Lower lobe of right lung (tissue), 2 donors: ENCODE data around the gene SLC1A7. TPM values are rescaled to one million over a fixed set of nuclear protein-coding genes. Genes with fewer than 3 reads are reported as not detected.

Source experiments
- ATAC-seq, 2 donors: fragments of 200-7000 bp; cut with Tn5 transposase; one replicate each; pipeline ENCODE4 v1.9.1; 2020 to 2022; ENCODE audit warnings: mild to moderate bottlenecking in 2 of 2, moderate library complexity in 2 of 2
- DNase-seq: peaks from one replicate; pipeline ENCODE4 v3.0.0-alpha.2; 2020
- H3K27ac ChIP-seq: fragments of 200-600 bp; one replicate; pipeline ENCODE4 v1.8.0; 2022
- H3K27me3 ChIP-seq: fragments of 200-600 bp; one replicate; pipeline ENCODE4 v1.8.0; 2022; ENCODE audit warnings: low read depth
- H3K36me3 ChIP-seq: fragments of 200-600 bp; one replicate; pipeline ENCODE4 v1.8.0; 2022; ENCODE audit warnings: mild to moderate bottlenecking
- H3K4me1 ChIP-seq: fragments of 200-600 bp; one replicate; pipeline ENCODE4 v1.8.0; 2022
- H3K4me3 ChIP-seq: fragments of 200-600 bp; one replicate; pipeline ENCODE4 v1.8.0; 2022; ENCODE audit warnings: mild to moderate bottlenecking
- H3K9me3 ChIP-seq: fragments of 200-600 bp; one replicate; pipeline ENCODE4 v1.8.0; 2022
- intact Hi-C: fragments of 100-400 bp; cut with DNase I; formaldehyde crosslinking; loops from one replicate; pipeline ENCODE4 v1.11.0; 2022
- total RNA-seq: library from RNA; stranded (reverse); fragmentation: NEBNext Ultra II Directional; extraction: Animal tissue kit (Norgen Biotek cat#: 25700); gene quantifications from one replicate; pipeline ENCODE4 v1.2.1, GENCODE V29; 2021
- TF ChIP-seq, protein P1 (sequence below): fragments of 200-600 bp; IDR thresholded peaks from one replicate; pipeline ENCODE4 v1.8.0; 2022; ENCODE audit warnings: antibody characterized with exemption, mild to moderate bottlenecking
- donor health status: DM: no; HTN: yes; CAD: no; lungs with severe emphysema.

SLC1A7 gene
- total RNA-seq, 1 donor from 2014 or later = 0.68 TPM

DNA sequence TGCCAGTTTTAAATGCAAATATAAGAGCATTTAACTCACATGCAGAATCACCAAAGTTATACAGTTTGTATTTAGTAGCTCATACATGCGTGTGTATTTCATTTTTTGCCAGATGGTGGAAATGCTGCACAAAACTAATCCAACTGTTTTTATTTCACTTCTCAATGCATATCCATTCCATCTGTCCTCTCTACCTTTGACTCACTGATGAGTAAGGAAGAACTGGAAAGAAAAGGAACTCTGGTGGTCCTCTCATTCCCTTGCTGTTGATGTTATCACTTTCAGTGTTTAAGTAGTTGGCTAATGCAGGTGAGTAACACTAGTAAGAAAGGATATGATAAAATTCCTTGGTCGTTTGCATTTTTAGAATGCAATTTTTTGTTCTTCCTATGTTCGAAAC, 5.7 kb upstream of the SLC1A7 start:
- H3K27ac ChIP-seq = no peak overlapping the region
- no peak overlapping the region for H3K4me3 ChIP-seq
- TF ChIP-seq, protein P1, sequence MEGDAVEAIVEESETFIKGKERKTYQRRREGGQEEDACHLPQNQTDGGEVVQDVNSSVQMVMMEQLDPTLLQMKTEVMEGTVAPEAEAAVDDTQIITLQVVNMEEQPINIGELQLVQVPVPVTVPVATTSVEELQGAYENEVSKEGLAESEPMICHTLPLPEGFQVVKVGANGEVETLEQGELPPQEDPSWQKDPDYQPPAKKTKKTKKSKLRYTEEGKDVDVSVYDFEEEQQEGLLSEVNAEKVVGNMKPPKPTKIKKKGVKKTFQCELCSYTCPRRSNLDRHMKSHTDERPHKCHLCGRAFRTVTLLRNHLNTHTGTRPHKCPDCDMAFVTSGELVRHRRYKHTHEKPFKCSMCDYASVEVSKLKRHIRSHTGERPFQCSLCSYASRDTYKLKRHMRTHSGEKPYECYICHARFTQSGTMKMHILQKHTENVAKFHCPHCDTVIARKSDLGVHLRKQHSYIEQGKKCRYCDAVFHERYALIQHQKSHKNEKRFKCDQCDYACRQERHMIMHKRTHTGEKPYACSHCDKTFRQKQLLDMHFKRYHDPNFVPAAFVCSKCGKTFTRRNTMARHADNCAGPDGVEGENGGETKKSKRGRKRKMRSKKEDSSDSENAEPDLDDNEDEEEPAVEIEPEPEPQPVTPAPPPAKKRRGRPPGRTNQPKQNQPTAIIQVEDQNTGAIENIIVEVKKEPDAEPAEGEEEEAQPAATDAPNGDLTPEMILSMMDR = no peak
- no peak for ATAC-seq
- peaks cover 21% of the 10 kb centered on the region for H3K4me1 ChIP-seq
- H3K9me3 ChIP-seq = no peaks in the 10 kb centered on the region
- no peak for DNase-seq
- H3K27me3 ChIP-seq = no peaks in the 10 kb centered on the region
- H3K36me3 ChIP-seq = no peaks in the 10 kb centered on the region
- intact Hi-C loops = no loop called here

DNA sequence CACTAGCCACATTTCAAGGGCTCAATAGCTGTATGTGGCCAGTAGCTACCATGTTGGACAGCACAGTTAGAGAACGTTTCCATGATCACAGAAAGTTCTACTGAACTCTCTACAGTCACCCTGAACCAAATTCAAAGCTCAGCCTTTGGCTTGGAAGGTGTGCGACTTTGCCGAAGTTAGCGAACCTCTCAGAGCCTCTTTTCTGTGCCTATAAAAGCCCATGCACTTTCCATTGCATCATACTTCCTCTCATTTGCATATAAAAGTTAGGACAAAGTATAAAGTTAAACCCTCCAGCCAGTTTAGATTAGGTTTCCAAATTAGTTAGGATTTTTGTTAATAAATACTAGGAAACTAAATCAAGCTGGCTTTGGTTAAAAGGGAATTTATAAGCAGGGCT, 4.7 kb upstream of the SLC1A7 start:
- Histone ChIP-seq H3K9me3 (no peaks in the 10 kb centered on the region), H3K36me3 (no peaks in the 10 kb centered on the region), H3K4me3 (no peak overlapping the region), H3K27me3 (no peaks in the 10 kb centered on the region), H3K27ac (peak overlapping the region; percentile 77), H3K4me1 (peaks cover 21% of the 10 kb centered on the region)
- ATAC-seq (no peak), DNase-seq (no peak)
- TF ChIP-seq, protein P1 = no peak
- intact Hi-C loops = no loop called here

DNA sequence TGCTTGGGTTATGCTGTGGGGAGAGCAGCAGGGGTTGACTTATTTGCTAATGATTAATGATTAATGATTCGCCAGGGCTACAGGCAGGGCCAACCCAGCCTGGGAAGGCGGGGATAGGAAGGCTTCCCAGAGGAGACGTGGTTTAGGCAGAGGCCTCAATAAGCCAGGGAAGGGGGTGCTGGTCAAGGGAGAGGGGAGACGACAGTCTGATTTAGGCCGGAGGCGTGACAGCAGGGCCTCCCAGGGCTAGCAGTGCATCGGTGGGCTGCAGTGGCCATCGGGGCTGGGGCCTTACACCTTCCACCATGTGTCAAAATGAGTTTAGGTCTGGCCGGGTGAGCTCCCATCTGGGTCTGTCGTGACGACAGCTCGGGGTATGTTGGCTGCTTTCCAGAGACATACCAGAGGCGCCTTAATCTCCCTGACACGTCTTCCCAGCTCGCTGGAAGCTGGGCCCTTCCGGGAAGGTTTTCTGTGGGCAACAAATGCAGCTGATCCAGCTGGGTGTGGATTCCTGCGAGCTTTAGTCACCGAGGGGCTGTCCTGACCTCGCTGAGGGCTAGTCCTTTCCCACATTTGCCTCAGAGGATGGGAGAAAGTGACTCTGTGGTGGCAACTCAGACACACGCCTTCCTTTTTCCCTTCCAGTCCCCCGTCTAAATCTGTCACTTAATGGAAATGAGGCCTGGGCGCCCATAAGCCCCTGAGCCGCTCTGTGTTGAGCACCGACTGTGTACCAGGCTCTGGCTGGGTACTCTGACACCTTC, 3.7 kb upstream of the SLC1A7 start:
- Histone ChIP-seq H3K9me3 (no peaks in the 10 kb centered on the region), H3K4me1 (peaks cover 21% of the 10 kb centered on the region), H3K4me3 (no peak overlapping the region), H3K36me3 (no peaks in the 10 kb centered on the region), H3K27ac (peak overlapping the region; percentile 77), H3K27me3 (no peaks in the 10 kb centered on the region)
- ATAC-seq (peak; percentile 89 to 92), DNase-seq (peak; percentile 61)
- intact Hi-C loops = no loop called here
- TF ChIP-seq, protein P1 = no peak

DNA sequence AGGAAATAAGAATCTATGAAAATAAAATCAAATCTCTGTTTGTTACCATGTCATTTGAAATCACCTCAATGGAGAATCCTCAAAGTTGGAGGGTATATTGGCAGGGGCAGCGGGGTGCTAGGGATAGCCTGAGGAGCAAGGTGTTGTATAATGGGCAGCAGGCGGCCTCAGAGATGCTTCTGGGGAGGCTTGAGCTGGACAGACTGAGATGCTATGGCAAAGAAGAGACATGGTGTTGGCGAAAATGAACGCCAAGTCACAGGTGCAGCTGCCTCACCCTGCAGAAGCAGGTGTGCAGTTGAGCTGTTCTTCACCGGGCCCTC, 3.1 kb upstream of the SLC1A7 start:
- intact Hi-C loops = no loop called here
- Histone ChIP-seq H3K36me3 (no peaks in the 10 kb centered on the region), H3K4me1 (peaks cover 24% of the 10 kb centered on the region), H3K4me3 (no peak overlapping the region), H3K9me3 (no peaks in the 10 kb centered on the region), H3K27ac (peak overlapping the region; percentile 77), H3K27me3 (no peaks in the 10 kb centered on the region)
- DNase-seq (no peak), ATAC-seq (no peak)
- TF ChIP-seq, protein P1 = no peak

DNA sequence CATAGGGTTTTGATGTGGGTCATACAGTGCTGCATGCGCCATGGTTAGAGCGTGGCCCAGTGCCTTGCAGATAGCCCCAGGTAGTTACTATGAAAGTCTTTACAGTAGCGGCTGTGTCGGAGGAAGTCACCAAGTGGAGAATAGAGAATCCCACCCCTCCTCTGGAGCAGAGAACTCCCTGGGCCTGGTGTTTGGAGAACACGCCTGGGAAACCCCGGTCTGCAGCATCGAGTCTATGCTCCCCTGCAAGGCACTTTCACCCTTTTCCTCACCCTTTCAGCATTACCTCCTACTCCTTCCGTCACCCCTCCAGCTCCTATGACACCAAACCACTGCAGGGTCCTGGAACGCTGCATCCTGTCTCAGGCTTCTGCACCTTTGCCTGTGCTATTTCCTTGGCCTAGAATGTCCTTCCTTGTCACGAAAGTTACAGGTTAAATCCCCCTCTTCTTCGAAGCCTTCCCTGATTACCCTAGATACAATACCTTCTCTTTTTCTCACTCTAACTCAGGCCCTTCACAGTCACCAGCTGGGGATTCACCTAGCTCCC, 2.7 kb upstream of the SLC1A7 start:
- peaks cover 28% of the 10 kb centered on the region for H3K4me1 ChIP-seq
- no peak for DNase-seq
- no peaks in the 10 kb centered on the region for H3K36me3 ChIP-seq
- TF ChIP-seq, protein P1 = no peak
- peak overlapping the region; percentile 77 for H3K27ac ChIP-seq
- intact Hi-C loops = no loop called here
- no peaks in the 10 kb centered on the region for H3K9me3 ChIP-seq
- ATAC-seq = peak in 1 of 2 donors; percentile 2
- no peaks in the 10 kb centered on the region for H3K27me3 ChIP-seq
- no peak overlapping the region for H3K4me3 ChIP-seq
